Activated CD8-positive, alpha-beta memory T cell treated with anti-CD3 and anti-CD28 coated beads for 1 hour (primary cell): ENCODE measurements around the gene MYH14.

Experiments used
- DNase-seq, 2 donors: peaks; one replicate each; pipeline ENCODE4 v3.0.0-alpha.2; 2020; ENCODE audit warnings: low read depth in 1 of 2; ENCODE audit errors: extremely low read depth in 1 of 2

MYH14 gene

GRCh38 chr19:50192463-50193211 lies 10.8 kb upstream of the MYH14 start:
- DNase-seq, result no peak

- no peak for DNase-seq
These were observed 8.2 kb upstream of the MYH14 start for GRCh38 chr19:50195224-50195623.

GRCh38 chr19:50196322-50196932 lies 7.0 kb upstream of the MYH14 start:
- DNase-seq, result no peak

DNA sequence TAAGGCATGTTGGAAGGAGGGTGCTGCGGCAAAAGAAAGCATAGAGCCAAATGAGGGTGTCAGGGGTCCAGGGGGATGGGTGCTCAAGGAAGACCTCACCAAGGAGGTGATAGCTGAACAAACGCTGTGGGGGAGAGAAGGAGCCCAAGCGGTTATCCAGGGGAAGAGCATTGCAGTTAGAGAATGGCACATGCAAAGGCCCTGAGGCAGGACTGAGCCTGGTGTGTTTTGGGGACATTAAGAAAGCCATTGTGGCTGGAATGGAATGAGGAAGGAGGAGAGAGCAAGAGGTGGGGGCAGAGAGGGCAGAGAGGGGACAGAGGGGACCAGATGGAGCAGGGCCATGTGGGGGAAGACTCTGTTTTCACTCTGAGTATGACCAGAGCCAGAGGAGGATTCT lies 6.1 kb upstream of the MYH14 start:
- no peak for DNase-seq

GRCh38 chr19:50198431-50199258 lies 4.8 kb upstream of the MYH14 start:
- DNase-seq, result no peak

GRCh38 chr19:50199259-50199555 lies 4.2 kb upstream of the MYH14 start:
- no peak for DNase-seq

DNA sequence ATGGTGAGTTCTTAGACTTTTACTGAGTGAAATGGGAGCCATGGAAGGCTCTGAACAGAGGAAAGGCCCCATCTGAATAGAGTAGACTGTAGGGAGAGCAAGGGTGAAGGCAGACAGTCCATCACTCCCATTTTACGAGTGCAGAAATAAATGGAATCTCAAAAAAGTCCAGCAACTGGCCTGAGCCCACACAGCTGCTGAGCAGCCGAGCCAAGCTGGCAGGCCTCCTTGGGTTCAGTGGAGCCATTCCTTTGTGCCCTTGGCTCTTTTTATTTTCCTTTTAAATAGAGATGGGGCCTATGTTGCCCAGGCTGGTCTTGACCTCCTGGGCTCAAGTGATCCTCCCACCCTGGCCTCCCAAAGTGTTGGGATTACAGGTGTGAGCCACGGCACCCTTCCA lies 1.0 kb upstream of the MYH14 start:
- no peak for DNase-seq

DNA sequence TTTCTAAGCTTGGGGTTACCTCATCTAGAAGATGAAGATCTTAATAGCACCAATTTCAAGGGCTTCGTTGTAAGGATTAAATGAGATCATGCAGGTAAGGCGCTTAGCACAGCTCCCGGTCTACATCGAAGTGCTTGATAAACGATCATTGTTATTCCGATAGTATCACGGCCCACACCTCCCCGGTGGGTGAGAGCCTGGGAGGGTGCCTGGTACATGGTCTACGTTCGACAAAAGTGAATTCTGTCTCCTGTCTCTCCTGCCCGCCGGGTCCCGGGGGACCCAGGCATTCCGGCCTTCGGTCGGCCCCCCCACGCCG lies 501 bp upstream of the MYH14 start:
- DNase-seq, result no peak

- DNase-seq, result no peak
These were observed 633 bp downstream of the MYH14 start for GRCh38 chr19:50204081-50204428.

DNA sequence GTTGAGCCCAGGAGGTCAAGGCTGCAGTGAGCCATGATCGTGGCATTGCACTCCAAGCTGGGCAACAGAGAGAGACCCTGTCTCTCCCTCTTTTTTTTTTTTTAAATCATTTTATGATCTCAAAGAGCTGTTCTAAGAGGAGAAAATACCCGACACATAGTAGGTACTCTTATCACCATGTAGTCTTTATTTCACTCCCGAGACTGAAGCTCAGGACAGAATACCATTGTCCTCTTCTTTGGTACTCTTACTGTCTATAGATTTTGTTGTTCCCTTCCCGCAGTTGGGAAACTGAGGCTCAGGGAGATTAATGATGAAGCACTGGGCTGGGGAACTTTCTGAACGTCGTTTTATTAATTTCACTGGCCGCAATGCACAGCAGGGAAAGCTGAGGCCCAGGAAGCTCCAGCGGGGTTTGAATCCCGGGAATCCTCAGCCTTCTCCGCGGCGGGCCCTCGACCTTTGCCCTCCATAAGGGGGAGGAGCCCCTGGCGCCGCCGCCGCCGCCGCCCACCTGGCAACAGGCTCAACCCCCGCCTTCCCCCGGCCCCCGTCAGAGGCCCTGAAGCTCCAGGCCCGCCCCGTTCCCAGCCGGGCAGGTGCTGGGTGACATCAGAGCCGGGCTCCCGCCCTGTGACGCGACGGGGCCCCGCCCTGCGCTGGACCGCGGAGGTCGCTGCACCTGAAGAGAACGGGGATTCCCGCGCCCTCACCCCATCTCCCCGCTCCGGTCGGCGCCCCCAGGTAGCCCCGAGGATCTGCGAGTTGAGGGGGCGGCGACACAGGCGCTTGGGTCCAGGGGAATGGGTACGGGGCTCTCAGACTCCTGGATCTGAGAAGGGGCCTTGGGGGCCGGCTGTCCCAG lies 1.6 kb downstream of the MYH14 start:
- no peak for DNase-seq

GRCh38 chr19:50205681-50206138 lies 2.3 kb downstream of the MYH14 start:
- no peak for DNase-seq

GRCh38 chr19:50206191-50206590 lies 2.8 kb downstream of the MYH14 start:
- no peak for DNase-seq

- no peak for DNase-seq
These were observed 4.3 kb downstream of the MYH14 start for GRCh38 chr19:50207730-50208129.

GRCh38 chr19:50209131-50209530 lies 5.7 kb downstream of the MYH14 start:
- DNase-seq, result no peak

DNA sequence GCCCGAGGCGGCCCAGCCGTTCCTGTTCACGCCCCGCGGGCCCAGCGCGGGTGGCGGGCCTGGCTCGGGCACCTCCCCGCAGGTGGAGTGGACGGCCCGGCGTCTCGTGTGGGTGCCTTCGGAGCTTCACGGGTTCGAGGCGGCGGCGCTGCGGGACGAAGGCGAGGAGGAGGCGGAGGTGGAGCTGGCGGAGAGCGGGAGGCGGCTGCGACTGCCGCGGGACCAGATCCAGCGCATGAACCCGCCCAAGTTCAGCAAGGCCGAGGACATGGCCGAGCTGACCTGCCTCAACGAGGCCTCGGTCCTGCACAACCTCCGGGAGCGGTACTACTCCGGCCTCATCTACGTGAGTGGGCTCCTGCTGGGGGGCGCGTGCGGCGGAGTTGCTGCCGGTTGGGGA lies 7.0 kb downstream of the MYH14 start:
- DNase-seq, result no peak

DNA sequence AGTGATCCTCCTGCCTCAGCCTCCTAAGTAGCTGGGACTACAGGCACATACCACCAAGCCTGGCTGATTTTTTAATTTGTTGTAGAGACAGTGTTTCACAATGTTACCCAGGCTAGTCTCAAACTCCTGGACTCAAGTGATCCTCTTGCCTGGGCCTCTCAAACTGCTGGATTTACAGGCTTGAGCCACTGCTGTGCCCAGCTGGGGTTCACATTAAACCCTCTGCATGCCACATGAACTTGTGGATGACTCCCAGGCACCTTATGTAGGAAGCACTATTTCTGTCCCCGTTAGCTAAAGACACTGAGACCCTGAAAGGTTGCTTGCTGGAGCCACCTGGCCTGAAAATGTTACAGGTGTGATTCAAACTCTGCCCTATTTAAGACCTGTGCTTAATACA lies 10.5 kb downstream of the MYH14 start:
- DNase-seq, result no peak

DNA sequence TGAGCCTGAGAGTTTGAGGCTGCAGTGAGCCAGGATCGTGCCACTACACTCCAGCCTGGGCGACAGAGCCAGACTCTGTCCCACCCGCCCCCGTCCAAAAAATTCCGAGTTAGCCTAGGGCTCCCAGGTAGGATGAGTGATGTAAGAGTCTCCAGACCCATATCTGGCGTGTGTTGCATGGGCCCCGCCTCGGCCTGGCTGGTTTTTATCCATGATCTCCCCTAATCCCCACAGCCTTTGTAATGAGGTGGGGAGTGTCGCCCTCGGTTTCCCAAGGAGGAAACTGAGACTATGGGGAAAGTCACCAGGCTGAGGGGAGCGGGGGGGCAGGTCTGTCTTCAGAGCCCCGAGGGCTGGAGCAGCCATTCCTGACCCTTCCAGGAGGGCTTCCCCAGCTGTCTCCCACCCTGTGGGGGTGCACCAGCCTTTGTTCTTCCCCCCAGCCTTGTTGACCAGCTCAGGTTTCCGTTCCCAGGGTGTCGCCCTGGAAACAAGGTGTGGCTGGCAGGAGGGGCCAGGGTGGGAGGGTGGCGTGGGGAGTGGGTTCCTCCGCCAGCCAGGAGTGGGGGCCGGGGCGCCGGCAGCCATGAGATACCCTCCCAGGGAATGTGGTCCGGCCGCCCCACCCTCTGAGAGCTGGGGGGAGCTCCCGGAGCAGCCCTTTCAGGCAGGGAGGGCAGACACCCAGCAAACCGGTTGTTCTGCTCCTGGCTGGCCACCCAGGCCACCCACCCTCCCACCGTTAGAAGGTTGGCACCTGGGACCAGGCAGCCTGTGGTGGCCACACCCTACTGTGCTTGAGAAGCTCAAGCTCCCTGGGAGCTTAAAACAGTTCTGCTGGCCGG lies 11.5 kb downstream of the MYH14 start:
- DNase-seq, result no peak

- DNase-seq, result no peak
These were observed 12.4 kb downstream of the MYH14 start for GRCh38 chr19:50215820-50216219.

DNA sequence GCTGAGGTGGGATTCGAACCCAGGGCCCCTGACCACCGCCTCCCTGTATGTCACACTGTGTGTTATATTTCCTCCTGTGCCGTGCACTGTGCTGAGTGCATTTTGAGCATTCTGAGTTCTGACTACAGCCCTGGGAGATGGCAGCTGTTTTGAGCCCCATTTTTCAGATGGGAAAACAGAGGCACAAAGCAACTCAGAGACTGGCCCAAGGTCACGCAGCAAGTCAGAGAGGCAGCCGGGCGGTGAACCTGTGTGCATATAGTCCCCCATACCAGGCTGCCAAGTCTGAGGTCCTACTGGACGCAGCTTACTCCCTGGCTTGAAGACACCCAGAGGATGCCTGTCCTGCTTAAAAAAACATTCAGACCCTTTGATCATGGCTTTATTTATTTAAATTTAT lies 17.7 kb downstream of the MYH14 start:
- DNase-seq, result no peak

DNA sequence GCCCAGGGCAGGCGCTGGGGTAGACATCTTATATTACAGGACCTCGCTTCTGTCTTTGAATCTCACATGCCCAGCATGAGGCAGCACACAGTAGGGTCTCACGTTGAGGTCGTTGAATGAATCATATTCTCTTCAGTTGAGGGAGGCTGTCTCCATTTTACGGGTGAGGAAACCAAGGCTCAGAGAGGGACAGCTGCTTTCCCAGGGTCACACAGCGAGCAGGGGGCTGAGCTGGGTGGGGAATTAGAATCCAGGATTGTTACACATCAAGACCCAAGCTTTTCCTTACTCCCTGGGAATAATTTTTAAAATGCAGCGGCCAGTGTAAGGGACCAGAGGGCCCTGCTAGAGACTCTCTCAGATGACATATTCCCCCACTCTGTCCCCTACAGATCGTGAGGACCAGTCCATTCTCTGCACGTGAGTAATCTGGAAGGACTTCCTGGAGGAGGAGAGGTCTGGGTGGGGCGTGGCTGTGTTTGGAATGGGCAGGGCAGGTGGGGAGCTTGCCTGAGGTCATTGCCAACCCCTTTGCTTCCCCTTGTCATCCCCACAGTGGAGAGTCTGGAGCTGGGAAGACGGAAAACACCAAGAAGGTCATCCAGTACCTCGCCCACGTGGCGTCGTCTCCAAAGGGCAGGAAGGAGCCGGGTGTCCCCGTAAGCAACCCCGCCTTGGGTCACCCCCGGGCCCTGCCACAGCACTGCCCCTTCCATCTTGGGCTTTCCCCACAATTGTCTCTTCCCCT lies 19.4 kb downstream of the MYH14 start:
- no peak for DNase-seq
